Measurements from ENCODE around the gene ARNT2. TPM values are rescaled to one million over a fixed set of nuclear protein-coding genes. Genes with fewer than 3 reads are reported as not detected.

ARNT2 gene
- total RNA-seq, 2 donors from 2014 or later: 9.1 to 43.7 TPM

DNA sequence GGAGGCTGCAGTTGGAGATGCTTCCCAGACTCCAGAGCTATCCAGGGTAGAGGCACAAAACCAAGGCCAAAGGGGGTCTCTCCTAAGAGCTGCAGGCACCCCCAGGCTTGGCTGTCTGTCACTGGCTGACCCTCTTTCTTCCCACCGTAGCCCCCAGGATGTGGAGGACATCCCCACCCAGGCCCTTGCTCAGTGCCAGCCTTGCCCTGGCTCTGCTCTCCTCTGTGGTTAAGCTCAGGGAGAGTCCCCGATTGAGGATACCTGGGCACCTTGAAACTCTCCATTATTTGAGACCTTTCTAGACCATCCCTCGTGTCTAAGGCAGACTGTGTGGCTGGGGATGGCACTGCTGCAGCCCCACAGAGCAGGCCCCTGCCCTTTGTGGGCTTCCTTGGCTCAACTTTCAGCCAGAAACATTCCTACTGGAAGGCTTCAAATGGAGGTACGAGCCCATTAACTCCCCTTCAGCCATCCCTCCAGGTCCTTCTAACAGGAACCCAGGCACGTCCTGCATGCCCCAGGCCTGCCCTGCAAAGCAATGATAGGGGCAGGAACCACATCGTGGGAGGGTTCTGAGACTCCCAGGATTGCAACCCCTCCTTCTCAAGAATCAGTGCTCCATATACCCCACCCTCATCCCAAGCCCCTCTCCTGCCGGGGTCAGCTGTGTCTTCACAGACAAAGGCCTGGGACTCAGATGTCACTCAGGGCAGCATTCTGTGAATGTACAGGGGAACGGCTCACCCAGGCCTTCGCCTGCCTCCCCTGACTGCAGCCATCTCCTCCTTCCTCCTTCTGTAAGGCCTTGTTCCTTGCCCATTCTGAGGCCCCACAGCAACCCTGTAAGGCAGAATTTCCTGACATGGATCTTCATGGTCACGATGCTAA is 188.0 kb downstream of the ARNT2 start:
- H3K27me3 ChIP-seq (replicated peaks; ENCODE audit: insufficient read depth): no peaks in the 10 kb centered on the region
- no peak overlapping the region for H3K27ac ChIP-seq
- no peaks in the 10 kb centered on the region for H3K9me3 ChIP-seq
- H3K4me1 ChIP-seq (replicated peaks): no peaks in the 10 kb centered on the region
- TF ChIP-seq POLR2AphosphoS5 (IDR thresholded peaks at IDR 0.05) (no peak), POLR2A (IDR thresholded peaks at IDR 0.05) (no peak)
- TF ChIP-seq, protein P1, sequence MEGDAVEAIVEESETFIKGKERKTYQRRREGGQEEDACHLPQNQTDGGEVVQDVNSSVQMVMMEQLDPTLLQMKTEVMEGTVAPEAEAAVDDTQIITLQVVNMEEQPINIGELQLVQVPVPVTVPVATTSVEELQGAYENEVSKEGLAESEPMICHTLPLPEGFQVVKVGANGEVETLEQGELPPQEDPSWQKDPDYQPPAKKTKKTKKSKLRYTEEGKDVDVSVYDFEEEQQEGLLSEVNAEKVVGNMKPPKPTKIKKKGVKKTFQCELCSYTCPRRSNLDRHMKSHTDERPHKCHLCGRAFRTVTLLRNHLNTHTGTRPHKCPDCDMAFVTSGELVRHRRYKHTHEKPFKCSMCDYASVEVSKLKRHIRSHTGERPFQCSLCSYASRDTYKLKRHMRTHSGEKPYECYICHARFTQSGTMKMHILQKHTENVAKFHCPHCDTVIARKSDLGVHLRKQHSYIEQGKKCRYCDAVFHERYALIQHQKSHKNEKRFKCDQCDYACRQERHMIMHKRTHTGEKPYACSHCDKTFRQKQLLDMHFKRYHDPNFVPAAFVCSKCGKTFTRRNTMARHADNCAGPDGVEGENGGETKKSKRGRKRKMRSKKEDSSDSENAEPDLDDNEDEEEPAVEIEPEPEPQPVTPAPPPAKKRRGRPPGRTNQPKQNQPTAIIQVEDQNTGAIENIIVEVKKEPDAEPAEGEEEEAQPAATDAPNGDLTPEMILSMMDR (IDR thresholded peaks at IDR 0.05): no peak
- WGBS: 90% methylated on average over 10 of the region's 10 CpGs
- H3K36me3 ChIP-seq: no peaks in the 10 kb centered on the region
- no peak overlapping the region for H3K4me3 ChIP-seq
- no peak for DNase-seq (ENCODE audit: low spot score)
- intact Hi-C loops (cut with DNase I): no loop called here

DNA sequence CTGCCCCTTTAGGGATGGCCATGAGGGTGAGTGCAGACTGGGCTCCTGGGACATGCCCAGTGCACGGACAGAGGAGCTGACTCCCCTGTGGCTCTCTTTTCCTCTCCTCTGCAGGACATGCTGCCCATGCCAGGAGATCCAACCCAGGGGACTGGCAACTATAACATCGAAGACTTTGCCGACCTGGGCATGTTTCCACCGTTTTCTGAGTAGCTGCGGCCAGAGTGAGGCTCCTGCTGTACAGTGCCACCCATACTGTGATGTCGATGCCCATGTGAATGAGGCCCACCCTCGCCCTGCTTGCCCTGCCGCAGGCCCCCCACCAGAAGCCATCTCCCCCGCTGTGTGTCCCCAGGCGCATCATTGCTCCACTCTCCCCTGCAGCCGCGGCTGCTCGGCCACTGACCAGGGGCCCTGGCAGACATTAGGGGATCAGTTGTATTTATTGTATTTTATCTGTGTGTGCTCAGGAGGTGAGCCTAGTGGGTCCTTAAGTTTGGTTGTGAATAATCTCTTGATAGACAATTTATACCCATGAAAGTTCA is 189.4 kb downstream of the ARNT2 start:
- H3K36me3 ChIP-seq: no peaks in the 10 kb centered on the region
- TF ChIP-seq POLR2AphosphoS5 (IDR thresholded peaks at IDR 0.05) (no peak), POLR2A (IDR thresholded peaks at IDR 0.05) (no peak)
- TF ChIP-seq, protein P1 (IDR thresholded peaks at IDR 0.05): no peak
- 93% methylated on average over 13 of the region's 13 CpGs for WGBS

DNA sequence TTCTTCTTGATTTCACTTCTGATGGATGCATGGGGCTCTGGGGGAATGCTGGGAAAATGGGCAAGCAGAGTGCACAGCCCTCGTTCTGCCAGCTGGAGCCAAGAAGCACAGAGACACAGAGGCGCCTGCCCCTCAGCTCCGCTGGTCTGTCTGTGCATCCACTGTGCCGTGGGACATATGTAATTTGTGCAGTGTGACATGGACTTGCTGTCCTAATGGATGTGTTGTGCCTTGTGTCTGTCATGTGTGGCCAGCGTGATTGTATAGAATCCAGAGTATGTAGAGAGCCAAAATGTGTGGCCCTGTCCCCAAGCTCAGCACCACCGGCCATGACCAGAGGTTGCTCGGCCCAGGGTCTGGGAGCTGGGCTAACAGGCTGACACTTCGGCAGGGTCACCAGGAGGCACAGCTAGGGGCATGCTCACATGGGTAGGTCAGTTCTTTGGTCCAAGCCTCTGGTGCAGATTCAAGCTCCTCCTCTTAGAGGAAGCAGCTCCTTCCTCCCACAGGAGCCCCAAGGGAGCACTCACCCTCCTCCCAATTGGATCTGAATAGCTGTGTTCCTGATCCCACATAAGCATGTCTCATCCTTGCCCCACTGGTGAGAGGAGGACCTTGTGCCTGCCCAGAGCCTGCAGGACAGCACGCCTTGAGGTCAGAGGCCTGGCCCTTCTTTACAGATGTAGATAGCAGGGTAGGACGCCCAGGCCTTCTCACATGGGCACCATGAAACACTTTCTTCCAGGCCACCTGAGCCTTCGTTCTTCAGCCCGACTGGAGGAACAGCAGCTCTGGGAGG is 190.1 kb downstream of the ARNT2 start:
- Histone ChIP-seq H3K9me3 (no peaks in the 10 kb centered on the region), H3K4me1 (replicated peaks) (no peaks in the 10 kb centered on the region), H3K4me3 (no peak overlapping the region), H3K27ac (no peak overlapping the region), H3K36me3 (no peaks in the 10 kb centered on the region), H3K27me3 (replicated peaks; ENCODE audit: insufficient read depth) (no peaks in the 10 kb centered on the region)
- intact Hi-C loops (cut with DNase I): no loop called here
- TF ChIP-seq POLR2AphosphoS5 (IDR thresholded peaks at IDR 0.05) (no peak), POLR2A (IDR thresholded peaks at IDR 0.05) (no peak)
- TF ChIP-seq, protein P1 (IDR thresholded peaks at IDR 0.05): no peak
- DNase-seq (ENCODE audit: low spot score): no peak
- 78% methylated on average over 12 of the region's 12 CpGs for WGBS

More for the DNA sequence above, 189.4 kb downstream of the ARNT2 start:
- no peaks in the 10 kb centered on the region for H3K27me3 ChIP-seq (replicated peaks; ENCODE audit: insufficient read depth)
- intact Hi-C loops (cut with DNase I): no loop called here
- H3K4me1 ChIP-seq (replicated peaks): no peaks in the 10 kb centered on the region
- no peak overlapping the region for H3K4me3 ChIP-seq
- H3K27ac ChIP-seq: no peak overlapping the region
- no peak for DNase-seq (ENCODE audit: low spot score)
- H3K9me3 ChIP-seq: no peaks in the 10 kb centered on the region

DNA sequence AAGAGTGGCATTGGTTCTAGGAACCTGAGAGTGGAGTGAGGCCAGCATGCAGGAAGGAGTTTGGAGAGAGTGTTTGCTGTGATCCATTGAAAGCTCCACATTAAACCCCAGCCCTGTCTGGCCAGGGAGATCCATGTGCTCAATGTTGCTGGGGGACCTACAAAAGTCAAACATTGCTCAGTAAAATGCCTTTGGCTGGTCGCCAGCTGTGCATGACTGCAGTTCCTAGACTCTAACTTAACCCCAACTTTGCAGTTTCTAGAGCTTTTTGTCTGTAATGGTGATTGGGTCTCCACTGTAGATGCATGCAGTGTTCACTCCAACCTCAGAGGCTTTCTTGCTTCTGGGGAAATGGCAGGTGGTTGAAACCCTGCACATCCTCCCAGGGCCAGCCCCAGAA is 191.2 kb downstream of the ARNT2 start:
- H3K4me1 ChIP-seq (replicated peaks): no peaks in the 10 kb centered on the region
- H3K9me3 ChIP-seq: no peaks in the 10 kb centered on the region
- no peak overlapping the region for H3K27ac ChIP-seq
- intact Hi-C loops (cut with DNase I): no loop called here
- no peak for TF ChIP-seq POLR2A (IDR thresholded peaks at IDR 0.05)
- TF ChIP-seq, protein P1 (IDR thresholded peaks at IDR 0.05): no peak
- no peak for TF ChIP-seq POLR2AphosphoS5 (IDR thresholded peaks at IDR 0.05)
- no peaks in the 10 kb centered on the region for H3K36me3 ChIP-seq
- H3K4me3 ChIP-seq: no peak overlapping the region
- no peak for DNase-seq (ENCODE audit: low spot score)
- H3K27me3 ChIP-seq (replicated peaks; ENCODE audit: insufficient read depth): no peaks in the 10 kb centered on the region
- WGBS: 15% methylated on average over 1 of the region's 1 CpG
